MV-4-11 (cell line): Measurements from ENCODE around the gene RGS9.
"Not testable (repeated sequence)": the region's sequence is repeated elsewhere in the genome, so short reads cannot be mapped to it uniquely, and the experiment has no call there.

Source experiments
- DNase-seq: peaks from one replicate; lab custom pipeline; 2025; lab: John Stamatoyannopoulos, UW

The RGS9 gene

GRCh38 chr17:65115839-65116238 is 21.3 kb upstream of the RGS9 start:
- DNase-seq: no peak

GRCh38 chr17:65116515-65116914 is 20.7 kb upstream of the RGS9 start:
- not testable (repeated sequence) for DNase-seq

GRCh38 chr17:65117384-65118035 is 19.7 kb upstream of the RGS9 start:
- no peak for DNase-seq

- peak; percentile 24 for DNase-seq
Observed at GRCh38 chr17:65121368-65121767, 15.8 kb upstream of the RGS9 start.

- peak; percentile 72 for DNase-seq
Observed at GRCh38 chr17:65121916-65122806, 15.0 kb upstream of the RGS9 start.

- DNase-seq: peak; percentile 91
Observed at GRCh38 chr17:65122836-65123756, 14.1 kb upstream of the RGS9 start.

- DNase-seq: no peak
Observed at GRCh38 chr17:65123757-65124675, 13.2 kb upstream of the RGS9 start.

GRCh38 chr17:65130832-65131231 is 6.3 kb upstream of the RGS9 start:
- peak; percentile 83 for DNase-seq

- DNase-seq: no peak
Observed at GRCh38 chr17:65131240-65131639, 5.9 kb upstream of the RGS9 start.

- peak; percentile 7 for DNase-seq
Observed at GRCh38 chr17:65131946-65132345, 5.2 kb upstream of the RGS9 start.

- DNase-seq: no peak
Observed at GRCh38 chr17:65134035-65134434, 3.1 kb upstream of the RGS9 start.

GRCh38 chr17:65139101-65139764 is 2.1 kb downstream of the RGS9 start:
- no peak for DNase-seq

- no peak for DNase-seq
Observed at GRCh38 chr17:65142247-65142646, 5.1 kb downstream of the RGS9 start.

GRCh38 chr17:65143889-65144604 is 6.9 kb downstream of the RGS9 start:
- DNase-seq: no peak

GRCh38 chr17:65145743-65146142 is 8.6 kb downstream of the RGS9 start:
- DNase-seq: no peak

GRCh38 chr17:65147955-65148354 is 10.8 kb downstream of the RGS9 start:
- no peak for DNase-seq

- DNase-seq: peak; percentile 94
Observed at GRCh38 chr17:65154770-65155589, 17.8 kb downstream of the RGS9 start.

- no peak for DNase-seq
Observed at GRCh38 chr17:65155622-65156021, 18.5 kb downstream of the RGS9 start.

- DNase-seq: no peak
Observed at GRCh38 chr17:65156185-65156834, 19.1 kb downstream of the RGS9 start.
